SHP77 (cell line): ENCODE measurements around the gene PGRMC2.

Experiments used
- DNase-seq, 2 experiments: peaks; one replicate each; lab custom pipeline; 2025; lab: John Stamatoyannopoulos, UW

The PGRMC2 gene, protein sequence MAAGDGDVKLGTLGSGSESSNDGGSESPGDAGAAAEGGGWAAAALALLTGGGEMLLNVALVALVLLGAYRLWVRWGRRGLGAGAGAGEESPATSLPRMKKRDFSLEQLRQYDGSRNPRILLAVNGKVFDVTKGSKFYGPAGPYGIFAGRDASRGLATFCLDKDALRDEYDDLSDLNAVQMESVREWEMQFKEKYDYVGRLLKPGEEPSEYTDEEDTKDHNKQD

DNA sequence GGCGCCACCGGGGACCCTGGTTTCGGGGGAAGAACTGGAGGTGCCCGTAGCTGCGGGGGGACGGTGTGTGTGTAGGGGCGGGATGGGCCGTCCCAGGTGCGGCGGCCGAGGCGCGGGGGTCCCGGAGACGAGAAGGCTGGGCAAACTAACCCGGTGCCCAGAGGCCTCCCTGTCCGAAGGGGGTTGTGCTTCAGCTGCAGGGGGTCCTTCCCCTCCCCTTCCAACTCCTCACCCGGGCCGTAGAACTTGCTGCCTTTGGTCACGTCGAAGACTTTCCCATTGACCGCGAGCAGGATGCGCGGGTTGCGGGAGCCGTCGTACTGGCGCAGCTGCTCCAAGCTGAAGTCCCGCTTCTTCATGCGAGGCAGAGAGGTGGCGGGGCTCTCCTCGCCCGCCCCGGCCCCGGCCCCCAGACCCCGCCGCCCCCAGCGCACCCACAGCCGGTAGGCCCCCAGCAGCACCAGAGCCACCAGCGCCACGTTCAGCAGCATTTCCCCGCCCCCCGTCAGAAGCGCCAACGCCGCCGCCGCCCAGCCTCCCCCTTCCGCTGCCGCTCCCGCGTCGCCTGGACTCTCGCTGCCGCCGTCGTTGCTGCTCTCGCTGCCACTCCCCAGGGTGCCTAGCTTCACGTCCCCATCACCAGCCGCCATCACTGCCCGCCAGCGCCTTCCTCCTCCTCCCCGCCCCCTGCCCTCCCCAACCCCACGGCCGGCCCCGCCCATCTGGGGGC is at the start of gene PGRMC2:
TSS of gene PGRMC2 (minus strand) at position 673 of the 730 bp plus-strand sequence. CDS start at position 650, 23 bp downstream.
- no peak for DNase-seq

DNA sequence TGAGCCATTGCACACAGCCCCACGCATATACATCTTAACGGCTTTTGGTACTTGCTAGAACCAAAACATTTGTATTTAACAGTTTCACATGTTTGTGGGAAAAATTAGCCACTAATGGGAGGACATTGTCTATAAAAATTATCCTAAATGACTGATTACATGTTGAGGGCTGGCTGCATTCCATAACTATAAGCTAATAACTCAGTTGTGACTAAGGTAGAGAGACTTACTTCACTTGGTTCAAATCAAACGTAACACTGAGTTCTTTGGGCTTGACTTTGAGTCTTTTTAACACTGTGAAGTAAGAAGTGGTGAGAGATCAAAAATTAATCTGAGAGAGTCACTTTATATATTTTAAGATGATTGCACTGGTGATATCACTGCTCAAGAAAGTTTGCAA is 47.9 kb upstream of the PGRMC2 start:
- no peak for DNase-seq

DNA sequence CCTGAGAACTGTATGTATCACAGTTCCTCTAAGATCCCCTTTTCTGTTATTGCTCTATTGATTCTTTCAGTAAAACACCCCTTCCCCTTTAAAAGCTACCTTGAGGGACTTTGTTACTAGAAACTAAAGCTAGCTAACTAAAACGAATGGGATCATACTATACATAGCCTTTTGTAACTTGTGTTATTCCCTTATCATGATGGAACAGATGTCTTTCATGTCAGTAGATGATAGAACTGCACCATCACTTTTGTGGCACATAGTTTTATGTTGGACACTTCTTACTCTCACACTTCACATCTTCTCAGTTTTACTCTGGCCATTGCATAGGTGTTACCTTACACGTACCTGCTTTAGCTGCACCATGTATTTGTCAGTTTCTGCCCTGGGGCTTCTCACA is 46.6 kb upstream of the PGRMC2 start:
- no peak for DNase-seq

DNA sequence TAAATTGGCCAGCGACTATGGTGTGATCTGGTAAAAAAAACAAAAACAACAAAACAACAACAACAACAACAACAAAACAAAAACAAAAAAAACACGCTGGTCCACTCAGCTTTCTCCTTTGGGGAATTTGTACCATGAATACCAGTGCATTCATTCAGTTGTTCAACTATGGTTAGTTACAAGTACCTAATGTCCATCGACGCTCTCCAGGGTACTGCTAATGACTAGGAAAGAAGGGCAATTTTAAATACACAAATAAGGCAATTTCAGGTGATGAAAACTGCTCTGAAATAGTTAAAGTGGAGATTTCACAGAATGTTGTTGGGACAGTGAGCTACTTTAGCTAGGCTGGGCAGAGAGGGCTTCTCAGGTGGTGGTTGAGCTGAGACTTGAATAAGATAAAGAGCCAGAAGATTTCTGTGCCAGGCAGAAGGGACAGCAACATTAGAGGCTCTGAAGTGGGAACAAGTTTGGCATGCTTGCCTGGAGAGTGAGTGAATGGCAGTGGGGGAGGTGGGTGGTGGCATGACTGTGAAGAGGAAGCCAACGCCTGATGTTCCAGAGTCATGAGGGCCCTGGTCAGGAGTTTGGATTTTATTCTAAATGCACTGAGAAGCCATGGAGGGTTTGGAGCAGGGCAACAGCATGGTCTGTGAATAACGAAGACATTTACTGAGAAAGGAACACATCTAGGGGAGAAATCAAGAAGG is 45.9 kb upstream of the PGRMC2 start:
- DNase-seq: no peak

DNA sequence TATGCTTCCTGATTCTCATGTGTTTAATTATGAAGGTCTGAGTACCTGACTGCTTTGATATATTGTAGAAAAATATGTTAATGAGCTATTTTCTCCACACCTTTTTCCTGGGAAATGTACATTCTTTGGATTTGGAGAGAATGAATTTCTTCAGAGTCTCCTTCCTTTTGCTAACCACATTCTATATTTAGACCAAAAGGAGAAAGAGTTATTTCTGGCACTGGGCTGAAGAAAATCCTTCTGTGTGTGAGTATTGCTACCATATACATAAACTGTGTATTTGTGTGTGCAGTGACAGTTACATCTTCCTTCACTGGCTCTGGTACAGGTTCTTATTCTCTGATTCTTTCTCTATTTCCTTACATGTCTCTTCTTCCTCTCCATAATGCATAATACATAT is 44.5 kb upstream of the PGRMC2 start:
- no peak for DNase-seq

DNA sequence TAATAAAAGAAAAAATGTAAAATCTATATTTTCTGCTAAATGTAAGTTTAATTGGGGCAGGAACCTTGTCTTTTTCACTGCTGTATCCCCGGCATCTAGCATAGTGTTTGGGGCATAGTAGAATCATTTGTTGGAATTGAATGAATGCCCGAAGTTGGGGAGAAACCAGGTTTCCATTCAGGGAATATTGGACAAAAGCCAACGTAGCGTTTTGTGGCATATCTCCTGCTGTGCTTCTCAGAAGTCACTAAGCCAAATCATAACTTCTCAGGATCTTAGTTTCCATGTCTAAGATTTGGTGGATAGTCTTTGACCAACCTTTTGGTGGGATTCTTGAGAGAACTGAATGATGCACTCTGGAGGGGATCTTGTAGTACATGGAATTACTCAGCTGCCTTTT is 42.0 kb upstream of the PGRMC2 start:
- no peak for DNase-seq

DNA sequence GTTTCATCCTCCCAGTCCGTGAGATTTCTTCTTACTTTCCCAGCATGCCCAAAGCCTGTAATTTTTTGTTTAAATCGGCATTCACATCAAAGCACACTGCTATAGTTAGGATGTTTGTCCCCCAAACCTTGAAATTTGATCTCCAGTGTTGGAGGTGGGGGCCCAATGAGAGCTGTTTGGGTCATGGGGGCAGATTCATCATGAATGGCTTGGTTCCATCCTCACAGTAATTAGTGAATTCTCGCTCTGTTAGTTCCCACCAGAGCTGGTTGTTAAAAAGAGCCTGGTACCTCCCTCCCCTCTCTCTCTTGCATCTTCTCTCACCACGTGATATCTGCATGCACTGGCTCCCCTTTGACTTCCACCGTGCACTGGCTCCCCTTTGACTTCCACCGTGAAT is 40.5 kb upstream of the PGRMC2 start:
- DNase-seq: no peak

DNA sequence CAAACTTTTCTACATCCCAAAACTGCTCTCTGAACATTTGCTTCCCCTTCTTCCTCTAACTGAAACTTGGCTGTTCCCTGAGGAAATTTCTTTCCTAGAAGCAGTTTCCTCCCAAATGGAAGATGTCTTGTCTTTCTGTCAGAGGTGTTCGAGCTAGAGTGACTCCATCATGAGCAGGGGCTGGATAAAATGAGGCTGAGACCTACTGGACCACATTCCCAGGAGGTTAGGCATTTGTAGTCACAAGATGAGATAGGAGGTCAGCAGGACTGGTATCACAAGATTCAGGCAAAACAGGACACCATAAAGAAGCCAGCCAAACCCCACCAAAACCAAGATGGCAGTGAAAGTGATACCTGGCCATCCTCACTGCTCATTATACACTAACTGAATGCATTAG is 35.8 kb upstream of the PGRMC2 start:
- DNase-seq: no peak

DNA sequence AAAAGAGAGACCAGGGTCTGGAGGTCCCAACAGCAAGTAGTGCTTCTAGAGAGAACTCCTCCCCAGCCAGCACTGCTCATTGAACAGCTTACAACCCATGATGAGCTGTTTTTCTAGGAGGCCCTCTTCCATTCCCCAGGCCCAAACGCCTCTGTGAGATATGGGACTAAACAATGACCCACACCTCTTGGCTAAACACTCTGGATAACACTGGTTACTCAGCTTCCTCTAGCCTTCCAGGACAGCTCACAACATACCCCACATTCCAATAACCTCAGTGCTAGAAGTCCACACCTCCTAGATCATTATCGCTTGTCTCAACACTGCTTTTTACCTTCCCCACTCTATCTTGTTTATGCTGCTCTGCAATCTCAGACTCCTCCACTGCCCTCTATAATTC is 35.4 kb upstream of the PGRMC2 start:
- no peak for DNase-seq

DNA sequence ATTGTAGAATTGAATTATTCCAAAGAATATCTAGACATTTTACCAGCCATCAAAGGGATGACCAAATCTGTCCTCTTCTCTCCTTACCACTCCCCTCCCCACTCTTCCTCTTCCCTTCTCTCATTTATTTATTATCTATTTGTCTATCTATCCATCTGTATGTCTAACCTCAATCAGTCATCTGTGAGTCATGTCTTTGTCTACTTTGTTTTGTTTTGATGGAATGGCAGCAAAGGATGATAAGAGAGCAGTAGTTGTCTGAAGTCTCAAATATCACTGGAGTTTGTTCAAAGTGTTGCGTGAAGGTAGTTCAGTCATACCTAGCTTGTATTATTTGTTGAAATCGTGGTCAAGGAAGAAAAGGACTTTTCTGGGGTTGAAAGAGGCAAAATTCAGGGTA is 34.7 kb upstream of the PGRMC2 start:
- DNase-seq: no peak

DNA sequence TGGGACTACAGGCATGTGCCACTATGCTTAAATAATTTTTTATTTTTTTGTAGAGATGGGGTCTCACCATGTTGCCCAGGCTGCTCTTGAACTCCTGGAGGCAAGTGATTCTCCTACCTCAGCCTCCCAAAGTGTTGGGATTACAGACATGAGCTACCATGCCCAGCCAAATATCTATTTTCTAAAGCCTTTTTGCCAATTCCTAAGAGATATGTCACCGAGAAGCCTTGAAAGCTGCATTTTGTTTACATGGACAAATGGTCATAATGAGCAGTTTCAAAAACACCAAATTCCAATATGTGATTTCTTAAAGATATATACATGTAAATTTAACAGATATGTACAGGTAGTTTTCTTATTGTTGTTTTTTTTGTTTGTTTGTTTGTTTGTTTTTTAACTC is 33.0 kb upstream of the PGRMC2 start:
- DNase-seq: no peak

DNA sequence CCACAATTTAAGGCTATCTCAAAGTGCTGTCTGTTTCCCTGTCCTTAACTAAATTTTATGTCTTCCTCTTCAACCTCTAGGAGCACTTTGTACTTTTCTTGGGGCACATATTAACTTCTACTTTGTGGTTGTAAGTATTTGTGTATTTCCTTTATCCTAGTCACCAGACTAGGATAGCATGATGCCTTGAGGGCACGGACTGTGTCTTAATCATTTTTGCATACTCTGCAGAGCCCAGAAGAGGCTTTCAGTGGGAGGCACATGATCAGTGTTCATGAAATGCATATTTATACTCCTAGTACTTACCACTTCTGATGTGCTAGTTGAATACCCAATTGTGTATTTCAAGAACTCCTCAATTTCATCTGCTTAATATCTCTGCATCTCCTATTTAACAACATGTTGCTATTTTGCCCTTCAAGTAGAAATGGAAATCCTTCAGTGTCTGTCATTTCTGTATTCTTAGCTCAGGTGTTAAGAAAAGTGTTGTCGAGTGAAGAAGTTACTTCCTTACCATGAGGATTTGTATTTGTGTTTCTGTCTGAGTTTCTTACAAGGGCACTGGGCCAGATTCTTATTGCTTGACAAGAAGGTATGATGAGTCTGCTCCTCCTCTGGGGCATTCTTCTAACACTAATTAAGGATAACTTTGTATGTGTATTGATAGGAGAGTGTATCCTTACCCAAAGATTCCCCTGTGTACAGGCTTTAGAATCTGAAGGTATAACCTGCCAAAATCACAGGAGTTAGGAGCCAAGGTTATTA is 28.3 kb upstream of the PGRMC2 start:
- DNase-seq: no peak

DNA sequence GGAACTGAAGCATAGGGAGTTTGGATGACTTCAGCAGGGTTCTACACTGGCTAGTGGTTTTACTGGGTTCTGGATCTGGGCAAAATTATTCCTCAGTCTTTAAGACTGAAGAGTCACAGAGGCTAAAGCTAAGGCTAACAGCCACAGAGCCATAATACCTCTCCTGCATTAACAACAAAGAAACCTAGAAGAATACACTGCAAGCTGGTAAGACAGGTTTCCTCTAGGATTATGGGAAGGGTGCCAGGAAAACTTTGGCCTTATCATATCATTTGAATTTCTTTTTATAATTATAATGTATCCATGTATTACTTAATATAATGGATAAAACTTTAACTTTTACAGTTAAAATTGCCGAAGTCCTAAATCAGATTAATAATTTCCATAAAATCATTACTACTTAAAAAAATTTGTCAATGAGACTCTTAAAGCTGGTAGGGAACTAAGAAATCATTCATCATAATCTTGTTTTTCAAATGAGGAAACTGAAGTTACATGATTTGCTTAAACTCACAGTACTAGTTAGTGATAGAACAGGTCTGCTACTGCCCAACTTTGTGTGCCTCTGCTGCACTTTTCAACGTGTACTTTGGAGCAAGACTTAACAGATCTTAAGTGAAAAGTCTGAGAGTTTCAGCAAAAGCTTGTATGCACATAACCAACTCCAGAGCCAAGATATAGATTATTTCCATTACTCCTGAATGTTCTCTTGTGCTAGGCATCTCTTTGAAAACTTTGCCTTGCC is 24.2 kb upstream of the PGRMC2 start:
- DNase-seq: no peak

DNA sequence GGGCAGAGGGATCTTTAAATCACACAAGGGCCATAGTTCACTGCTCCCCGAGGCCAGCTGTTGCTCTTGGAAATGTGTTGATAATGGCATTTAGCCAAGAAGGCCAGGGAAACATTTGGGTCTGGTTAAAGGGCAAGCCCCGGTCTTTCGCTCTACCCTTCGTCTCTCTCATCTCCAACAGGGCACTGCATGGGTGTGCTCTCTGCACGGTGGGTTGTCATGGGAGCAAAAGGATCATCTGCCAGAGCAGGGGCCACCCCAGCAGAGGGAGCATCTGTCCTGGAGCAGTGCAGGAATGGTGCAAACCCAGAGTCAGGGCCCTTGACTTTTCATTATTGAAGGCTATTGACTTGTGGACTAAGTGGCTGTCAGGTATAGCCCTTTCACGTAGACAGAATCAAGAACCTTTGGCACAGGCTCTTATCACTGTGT is 22.7 kb upstream of the PGRMC2 start:
- peak; percentile 77 for DNase-seq

DNA sequence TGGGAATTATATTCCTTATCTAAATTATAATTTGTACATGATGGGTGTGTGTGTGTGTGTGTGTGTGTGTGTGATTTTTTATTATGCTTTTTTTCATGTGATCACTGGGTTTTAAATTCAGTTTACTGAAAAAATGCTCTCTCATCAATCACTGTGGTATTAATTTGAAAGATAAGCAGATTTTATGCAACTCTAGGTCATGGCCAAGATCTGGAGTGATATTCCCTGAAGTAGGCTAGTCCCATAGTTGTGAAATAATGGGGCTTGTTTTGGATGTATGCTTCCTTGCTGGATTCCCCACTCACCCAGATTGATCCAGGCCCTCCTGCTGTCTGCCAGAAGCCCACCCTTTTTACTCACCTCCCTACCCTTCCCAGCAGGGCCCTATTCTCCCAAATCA is 22.0 kb upstream of the PGRMC2 start:
- no peak for DNase-seq

DNA sequence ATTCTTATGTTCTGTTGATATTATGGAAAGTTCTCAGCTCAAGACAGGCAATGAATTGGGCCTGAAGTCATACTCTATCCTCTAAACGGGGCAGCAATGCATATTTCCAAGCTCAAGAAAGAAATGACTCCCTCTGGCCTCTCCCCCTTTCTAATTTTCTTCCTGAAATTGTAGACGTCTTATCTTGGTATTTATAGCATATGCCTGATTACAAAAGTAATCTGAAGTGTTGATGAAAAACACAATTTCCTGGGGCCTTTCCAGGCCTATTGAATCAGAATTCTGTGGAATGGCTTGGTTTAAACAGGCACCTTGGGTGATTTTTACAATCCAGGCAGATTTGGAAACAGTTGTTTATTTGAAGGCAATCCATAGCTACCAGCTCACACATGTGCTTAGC is 21.4 kb upstream of the PGRMC2 start:
- no peak for DNase-seq

DNA sequence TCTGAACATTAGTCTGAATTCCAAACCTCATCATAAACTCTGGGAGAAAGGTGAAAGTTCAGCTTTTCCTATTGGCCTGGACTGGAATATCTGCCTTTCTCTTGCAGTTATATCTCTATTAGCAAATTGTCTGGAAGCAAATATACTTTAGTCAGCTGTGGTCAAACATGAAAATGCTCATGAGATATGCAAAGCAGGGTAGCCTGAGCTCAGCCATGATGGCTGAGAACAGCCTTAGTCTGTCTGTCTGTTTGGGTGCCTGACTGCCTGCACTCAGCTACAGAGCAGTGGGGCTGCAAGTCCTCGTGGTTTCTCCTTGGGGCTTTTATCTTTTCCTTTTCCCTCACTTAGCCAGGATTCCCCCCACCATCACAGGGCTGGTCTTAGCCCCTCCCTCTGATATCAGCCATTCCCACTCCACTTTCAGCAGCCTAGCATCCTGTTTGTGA is 19.5 kb upstream of the PGRMC2 start:
- DNase-seq: no peak

DNA sequence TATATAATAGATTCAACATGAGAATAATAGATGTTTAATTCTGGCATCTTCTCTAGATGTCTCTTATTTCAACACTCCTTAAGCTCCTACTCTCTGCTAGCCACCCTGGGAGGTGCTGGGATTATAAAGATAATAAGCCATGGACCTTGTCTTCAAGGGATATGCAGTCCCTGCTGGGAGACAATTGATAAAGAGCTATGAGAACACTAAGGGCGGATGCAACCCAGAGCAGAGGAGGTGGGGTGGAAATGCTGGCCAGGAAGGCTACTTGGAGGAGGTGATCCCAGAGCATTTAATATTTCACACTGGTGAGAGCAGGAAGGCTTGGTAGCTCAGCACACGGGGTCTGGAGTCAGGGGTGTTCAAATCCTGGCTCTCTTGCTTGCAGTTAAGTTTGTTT is 18.3 kb upstream of the PGRMC2 start:
- no peak for DNase-seq

DNA sequence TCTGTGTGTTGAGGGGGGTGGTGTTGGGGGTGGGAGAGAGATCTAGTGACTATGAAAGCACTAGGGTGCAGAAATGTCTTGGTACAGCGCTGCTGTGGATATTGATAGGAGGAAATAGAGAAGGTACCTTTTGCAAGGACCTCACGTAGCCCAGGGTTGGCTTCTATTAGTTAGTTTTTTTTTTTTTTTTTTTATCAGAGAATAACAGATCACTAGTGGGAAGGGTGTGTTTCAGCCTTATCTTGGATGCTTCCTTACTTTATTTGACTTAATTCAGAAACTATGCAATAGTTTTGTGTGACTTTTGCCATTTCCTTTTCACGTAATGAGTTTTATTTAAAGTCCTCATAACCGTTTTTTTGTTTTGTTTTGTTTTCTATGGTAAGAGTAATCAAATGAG is 16.4 kb upstream of the PGRMC2 start:
- no peak for DNase-seq

DNA sequence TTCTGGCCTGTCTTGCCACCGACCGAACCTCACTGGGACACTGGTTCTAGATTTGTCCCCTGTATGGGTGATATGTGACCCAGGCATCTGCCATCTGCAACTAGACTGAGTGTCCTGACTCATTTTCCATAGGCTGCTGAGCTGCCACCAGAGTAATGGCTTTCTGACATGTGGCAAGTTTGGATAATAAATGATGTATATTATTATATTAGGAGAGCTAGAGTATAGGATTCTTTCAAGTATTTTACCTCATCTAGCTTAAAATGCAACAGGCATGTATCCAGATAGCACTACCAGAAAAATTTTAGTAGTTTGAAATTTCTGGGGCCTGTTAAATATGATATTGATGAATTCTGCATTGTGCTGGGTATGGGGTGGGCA is 15.8 kb upstream of the PGRMC2 start:
- no peak for DNase-seq

DNA sequence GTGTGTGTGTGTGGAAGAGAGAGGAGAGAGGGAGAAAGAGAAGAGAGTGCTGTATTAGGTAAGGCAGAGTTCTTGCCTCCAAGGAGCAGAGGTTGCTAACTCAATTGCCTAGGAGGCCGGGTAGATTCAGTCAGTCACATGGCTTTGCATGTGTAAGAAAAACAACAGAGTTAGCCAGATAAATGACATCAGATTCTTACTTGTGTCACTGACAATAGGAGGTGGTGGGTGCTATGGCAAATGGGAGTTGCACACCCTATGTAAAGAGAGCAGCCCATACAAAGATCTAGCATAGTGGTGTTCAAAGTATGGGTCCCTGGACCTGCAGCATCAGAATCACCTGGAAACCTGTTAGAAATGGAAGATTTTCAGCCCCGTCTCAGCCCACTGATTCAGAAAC is 14.4 kb upstream of the PGRMC2 start:
- no peak for DNase-seq

DNA sequence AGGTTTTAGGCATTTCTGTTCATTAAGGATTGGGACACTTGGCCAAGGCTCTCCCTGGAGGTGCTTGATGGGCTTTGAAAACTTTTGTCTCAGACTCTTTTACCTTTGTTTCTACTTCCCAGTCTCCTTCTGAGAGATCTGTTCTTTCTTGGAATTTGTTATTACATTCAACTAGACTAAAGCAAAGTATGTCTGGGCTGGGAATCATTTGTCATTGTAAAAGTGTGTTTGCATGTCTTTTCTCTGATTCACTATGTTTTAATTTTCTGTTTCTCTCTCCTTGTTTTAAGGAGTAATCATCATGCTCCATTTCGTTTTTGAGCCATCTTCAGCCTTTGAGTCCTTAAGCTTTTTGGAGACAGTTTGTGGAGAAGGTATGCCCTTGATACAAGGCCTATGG is 12.2 kb upstream of the PGRMC2 start:
- no peak for DNase-seq
